Epithelial cell of proximal tubule (primary cell): ENCODE results near the gene CRP. TPM values are rescaled to one million over a fixed set of nuclear protein-coding genes. Genes with fewer than 3 reads are reported as not detected.
"Not testable (repeated sequence)": the region's sequence is repeated elsewhere in the genome, so short reads cannot be mapped to it uniquely, and the experiment has no call there.

Source experiments
- DNase-seq: peaks from one replicate; pipeline ENCODE4 v3.0.0-alpha.2; 2011; ENCODE audit warnings: low read depth
- H3K4me3 ChIP-seq: 2 replicates; pipeline ENCODE4 v1.5.1; 2011; ENCODE audit warnings: low read depth, mild to moderate bottlenecking, low read length
- CTCF ChIP-seq: conservative IDR thresholded peaks from 2 replicates; pipeline ENCODE4 v1.5.1; 2012; ENCODE audit warnings: low read depth, mild to moderate bottlenecking, low read length
- total RNA-seq: library from RNA; depleted of rRNA; stranded (reverse); fragments of >200 nt; gene quantifications from 2 replicates; pipeline ENCODE4 v1.2.3, GENCODE V29; 2015

The CRP gene
- total RNA-seq, 1 donor from 2014 or later = not detected

GRCh38 chr1:159700312-159700711 lies 14.1 kb downstream of the CRP start:
- no peak overlapping the region for H3K4me3 ChIP-seq
- TF ChIP-seq CTCF = no peak

DNA sequence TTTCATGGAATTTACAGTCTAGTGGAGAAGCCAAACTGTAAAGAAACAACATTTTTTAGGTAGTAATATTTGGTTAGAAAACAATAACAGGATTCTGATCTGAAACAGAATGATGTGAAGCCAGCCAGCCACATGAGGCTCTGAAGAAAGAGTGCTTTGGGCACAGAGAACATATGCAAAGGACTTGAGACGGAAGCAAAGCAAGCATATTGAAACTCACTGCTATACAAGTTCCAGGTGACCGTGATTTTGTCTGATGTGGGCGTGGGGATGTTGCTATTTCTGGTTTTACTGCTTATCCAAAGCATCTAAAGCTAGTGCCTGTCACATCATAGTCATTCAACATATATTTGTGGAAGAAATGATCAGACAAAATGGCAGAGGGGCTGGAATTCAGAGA lies 14.7 kb downstream of the CRP start:
- H3K4me3 ChIP-seq = no peak overlapping the region
- DNase-seq = no peak
- no peak for TF ChIP-seq CTCF

More at GRCh38 chr1:159700312-159700711, 14.1 kb downstream of the CRP start:
- no peak for DNase-seq

GRCh38 chr1:159699246-159699645 lies 15.1 kb downstream of the CRP start:
- no peak for TF ChIP-seq CTCF
- DNase-seq = no peak
- no peak overlapping the region for H3K4me3 ChIP-seq

DNA sequence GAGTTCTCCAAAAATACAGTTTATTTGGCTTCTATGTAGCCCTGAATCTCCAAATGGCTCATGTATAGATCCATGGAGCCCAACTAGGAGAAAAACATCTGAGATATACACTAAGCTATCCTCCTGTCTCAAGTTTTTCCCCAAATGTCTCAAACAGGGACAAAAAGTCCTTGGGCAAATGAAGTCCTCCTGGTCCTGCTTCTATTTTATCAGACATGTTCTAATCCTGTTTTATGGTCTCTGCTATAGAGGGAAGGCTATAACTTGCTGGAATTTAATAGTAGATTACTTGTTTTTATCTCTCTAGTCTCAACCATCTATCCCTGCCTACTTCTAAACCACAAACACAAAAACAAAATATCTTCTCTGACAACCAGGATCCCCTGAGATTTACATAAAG lies 26.9 kb downstream of the CRP start:
- DNase-seq = no peak
- no peak overlapping the region for H3K4me3 ChIP-seq
- no peak for TF ChIP-seq CTCF

GRCh38 chr1:159686599-159687299 lies 27.6 kb downstream of the CRP start:
- TF ChIP-seq CTCF = no peak
- no peak for DNase-seq
- no peak overlapping the region for H3K4me3 ChIP-seq

GRCh38 chr1:159678939-159679338 lies 35.5 kb downstream of the CRP start:
- no peak for TF ChIP-seq CTCF
- no peak for DNase-seq
- no peak overlapping the region for H3K4me3 ChIP-seq

- no peak overlapping the region for H3K4me3 ChIP-seq
- no peak for TF ChIP-seq CTCF
- DNase-seq = no peak
Observed at GRCh38 chr1:159675046-159675445, 39.3 kb downstream of the CRP start.

DNA sequence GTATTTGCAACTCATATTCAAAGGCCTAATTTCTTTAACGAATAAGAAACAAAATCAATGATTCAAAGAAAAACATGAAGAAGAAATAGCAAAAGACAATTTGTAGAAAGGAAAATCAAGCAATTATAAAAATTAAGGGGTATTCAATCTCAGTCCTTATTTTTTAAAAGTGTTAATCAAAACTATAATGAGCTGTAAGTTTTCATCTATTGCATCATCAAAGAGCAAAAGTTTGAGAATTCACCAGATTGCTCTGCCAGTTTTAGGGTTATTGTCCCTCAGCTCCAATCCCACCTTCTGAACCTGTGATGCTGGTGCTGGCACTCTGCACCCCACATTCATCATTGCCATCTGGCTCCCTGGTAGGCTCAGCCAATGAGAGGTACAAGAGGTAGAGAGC lies 42.0 kb downstream of the CRP start:
- not testable (repeated sequence) for H3K4me3 ChIP-seq, DNase-seq
